Esophagus (tissue), 2 donors: Measurements from ENCODE around the gene OR4S1. TPM values are rescaled to one million over a fixed set of nuclear protein-coding genes. Genes with fewer than 3 reads are reported as not detected.
"Not testable (repeated sequence)": the region's sequence is repeated elsewhere in the genome, so short reads cannot be mapped to it uniquely, and the experiment has no call there.

ENCODE experiments used
- H3K27ac ChIP-seq, 2 donors: one replicate each; pipeline ENCODE4 v1.5.1; 2013; ENCODE audit warnings: low read depth in 2 of 2, mild to moderate bottlenecking in 2 of 2, inconsistent platforms in 1 of 2, low read length in 1 of 2, moderate library complexity in 1 of 2
- H3K27me3 ChIP-seq, 2 donors: one replicate each; pipeline ENCODE4 v1.6.1; 2013; ENCODE audit warnings: low read length in 2 of 2, control low read depth in 1 of 2, mild to moderate bottlenecking in 1 of 2; ENCODE audit not compliant: insufficient read depth in 2 of 2, control insufficient read depth in 1 of 2
- H3K36me3 ChIP-seq, 2 donors: one replicate each; pipeline ENCODE4 v1.6.1; 2013; ENCODE audit warnings: low read length in 1 of 2; ENCODE audit not compliant: control insufficient read depth in 2 of 2, insufficient read depth in 2 of 2
- H3K4me1 ChIP-seq, 2 donors: one replicate each; pipeline ENCODE4 v1.6.1; 2013; ENCODE audit warnings: low read length in 1 of 2; ENCODE audit not compliant: control insufficient read depth in 2 of 2, insufficient read depth in 2 of 2
- H3K4me3 ChIP-seq, 2 donors: one replicate each; pipeline ENCODE4 v1.5.1; 2013; ENCODE audit warnings: low read length in 2 of 2, mild to moderate bottlenecking in 2 of 2, low read depth in 1 of 2, moderate library complexity in 1 of 2
- H3K9me3 ChIP-seq, 2 donors: one replicate each; pipeline ENCODE4 v1.6.1; 2013; ENCODE audit warnings: mild to moderate bottlenecking in 2 of 2, low read depth in 1 of 2, low read length in 1 of 2, moderate library complexity in 1 of 2; ENCODE audit not compliant: control insufficient read depth in 2 of 2, insufficient read depth in 1 of 2
- WGBS, 2 donors: extraction: QIAGEN DNeasy Blood & Tissue Kit; methylation state at CpG; one replicate each; pipeline ENCODE4 v1.1.7; 2013; 5-methylcytosine and 5-hydroxymethylcytosine counted together
- polyA plus RNA-seq, 2 donors: library from polyadenylated mRNA; stranded (reverse); fragments of 200-250 nt; gene quantifications; one replicate each; pipeline ENCODE4 v1.2.3, GENCODE V29; 2013
- donor health status: healthy with polysubstance abuse.
- donor health status: Bipolar disorder and iron deficiency.

Gene OR4S1
- polyA plus RNA-seq, 2 donors: not detected

DNA sequence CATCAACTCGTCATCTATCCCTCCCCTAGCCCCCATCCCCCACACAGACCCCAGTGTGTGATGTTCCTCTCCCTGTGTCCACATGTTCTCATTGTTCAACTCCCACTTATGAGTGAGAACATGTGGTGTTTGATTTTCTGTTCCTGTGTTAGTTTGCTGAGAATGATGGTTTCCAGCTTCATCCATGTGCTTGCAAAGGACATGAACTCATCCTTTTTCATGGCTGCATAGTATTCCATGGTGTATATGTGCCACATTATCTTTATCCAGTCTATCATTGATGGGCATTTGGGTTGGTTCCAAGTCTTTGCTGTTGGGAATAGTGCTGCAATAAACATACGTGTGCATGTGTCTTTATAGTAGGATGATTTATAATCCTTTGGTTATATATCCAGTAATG is 36.5 kb downstream of the OR4S1 start:
- WGBS, 2 donors: 54 to 62% methylated on average over 2 of the region's 2 CpGs
- H3K4me1 ChIP-seq, H3K9me3 ChIP-seq, H3K27me3 ChIP-seq, H3K27ac ChIP-seq, H3K4me3 ChIP-seq, H3K36me3 ChIP-seq: not testable (repeated sequence)

DNA sequence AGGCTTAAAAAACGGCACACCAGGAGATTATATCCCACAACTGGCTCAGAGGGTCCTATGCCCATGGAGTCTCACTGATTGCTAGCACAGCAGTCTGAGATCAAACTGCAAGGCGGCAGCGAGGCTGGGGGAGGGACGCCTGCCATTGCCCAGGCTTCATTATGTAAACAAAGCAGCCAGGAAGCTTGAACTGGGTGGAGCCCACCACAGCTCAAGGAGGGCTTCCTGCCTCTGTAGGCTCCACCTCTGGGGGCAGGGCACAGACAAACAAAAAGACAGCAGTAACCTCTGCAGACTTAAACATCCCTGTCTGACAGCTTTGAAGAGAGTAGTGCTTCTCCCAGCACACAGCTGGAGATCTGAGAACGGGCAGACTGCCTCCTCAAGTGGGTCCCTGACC is 40.3 kb downstream of the OR4S1 start:
- WGBS, 2 donors: 73 to 74% methylated on average over 5 of the region's 5 CpGs
- not testable (repeated sequence) for H3K9me3 ChIP-seq, H3K36me3 ChIP-seq, H3K27me3 ChIP-seq, H3K4me1 ChIP-seq, H3K27ac ChIP-seq, H3K4me3 ChIP-seq

DNA sequence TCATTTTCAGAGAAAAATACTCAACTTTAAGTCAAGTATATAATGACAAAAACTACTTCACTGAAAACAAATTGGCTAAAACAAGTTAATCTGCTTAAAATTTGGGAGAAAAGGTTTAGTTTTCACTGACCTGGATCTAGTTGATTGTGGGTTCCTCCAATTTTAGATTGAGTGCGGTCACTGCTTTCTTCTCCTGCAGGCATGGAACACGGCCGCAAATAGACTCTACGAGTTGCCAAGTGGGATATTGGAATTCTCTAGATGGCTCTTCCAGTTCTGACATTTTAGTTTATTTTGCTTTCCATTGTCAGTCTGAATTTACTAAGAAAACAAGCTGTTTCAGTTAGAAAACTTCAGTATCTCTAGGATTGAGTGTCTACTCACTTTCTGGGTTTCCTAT is 48.0 kb downstream of the OR4S1 start:
- no peaks in the 10 kb centered on the region for H3K4me1 ChIP-seq
- no peak overlapping the region for H3K27ac ChIP-seq
- 91 to 94% methylated on average over 4 of the region's 4 CpGs for WGBS, 2 donors
- no peaks in the 10 kb centered on the region for H3K36me3 ChIP-seq
- peaks cover 0 to 7% of the 10 kb centered on the region in 2 donors for H3K9me3 ChIP-seq
- H3K4me3 ChIP-seq: no peak overlapping the region
- H3K27me3 ChIP-seq: no peaks in the 10 kb centered on the region

DNA sequence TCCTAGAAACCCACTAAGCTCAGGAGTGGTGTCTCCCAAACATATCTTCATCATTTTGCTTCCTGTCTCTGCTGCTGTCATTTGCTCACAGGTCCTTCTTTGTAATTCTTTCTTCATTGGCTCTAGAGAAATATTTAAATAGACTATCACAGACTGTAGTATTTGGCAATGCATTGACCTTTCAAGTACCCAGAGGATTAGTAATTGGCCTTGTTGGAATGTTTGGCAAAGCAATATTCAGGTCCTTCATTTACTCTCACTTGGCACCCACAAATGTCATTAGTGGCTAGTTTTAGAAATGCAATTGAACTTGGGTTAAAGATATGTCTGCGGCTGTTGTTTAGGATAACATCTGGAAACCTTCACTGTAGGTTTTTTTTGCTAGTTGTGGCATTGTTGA is 48.7 kb downstream of the OR4S1 start:
- Histone ChIP-seq H3K27me3 (no peaks in the 10 kb centered on the region), H3K4me3 (no peak overlapping the region), H3K27ac (no peak overlapping the region), H3K36me3 (no peaks in the 10 kb centered on the region), H3K9me3 (peaks cover 0 to 7% of the 10 kb centered on the region in 2 donors), H3K4me1 (no peaks in the 10 kb centered on the region)
- WGBS, 2 donors: 91 to 97% methylated on average over 1 of the region's 1 CpG

Other genes starting within 250 kb of the OR4S1 start
- not detected for gene OR4B1, start 89.4 kb upstream of the OR4S1 start, polyA plus RNA-seq
- not detected for gene OR4X2, start 61.1 kb upstream of the OR4S1 start, polyA plus RNA-seq
- not detected for gene OR4X1, start 42.4 kb upstream of the OR4S1 start, polyA plus RNA-seq
- not detected for gene OR4C3, start 18.7 kb downstream of the OR4S1 start, polyA plus RNA-seq
- not detected for gene OR4C5, start 60.2 kb downstream of the OR4S1 start, polyA plus RNA-seq
- not detected for gene OR4A47, start 182.6 kb downstream of the OR4S1 start, polyA plus RNA-seq